Measurements from ENCODE around the gene IGHMBP2. TPM values are rescaled to one million over a fixed set of nuclear protein-coding genes. Genes with fewer than 3 reads are reported as not detected.
"Not testable (repeated sequence)": the region's sequence is repeated elsewhere in the genome, so short reads cannot be mapped to it uniquely, and the experiment has no call there.

IGHMBP2 gene
- total RNA-seq, 2 experiments from 2014 or later = 29.7 to 32.8 TPM

GRCh38 chr11:68872216-68873003 lies 31.3 kb upstream of the IGHMBP2 start:
- H3K4me1 Mint-ChIP-seq = peaks cover 16% of the 10 kb centered on the region
- H3K4me3 Mint-ChIP-seq = no peak overlapping the region
- POLR2A ChIA-PET = no interaction called here
- ATAC-seq (ENCODE audit: low read depth) = no peak
- H3K9me3 Mint-ChIP-seq = no peaks in the 10 kb centered on the region
- peaks cover 21% of the 10 kb centered on the region for H3K27me3 Mint-ChIP-seq
- no peak overlapping the region for H3K27ac Mint-ChIP-seq
- no peak for DNase-seq
- no peaks in the 10 kb centered on the region for H3K36me3 Mint-ChIP-seq

GRCh38 chr11:68878022-68878421 lies 25.7 kb upstream of the IGHMBP2 start:
- H3K27ac Mint-ChIP-seq = no peak overlapping the region

DNA sequence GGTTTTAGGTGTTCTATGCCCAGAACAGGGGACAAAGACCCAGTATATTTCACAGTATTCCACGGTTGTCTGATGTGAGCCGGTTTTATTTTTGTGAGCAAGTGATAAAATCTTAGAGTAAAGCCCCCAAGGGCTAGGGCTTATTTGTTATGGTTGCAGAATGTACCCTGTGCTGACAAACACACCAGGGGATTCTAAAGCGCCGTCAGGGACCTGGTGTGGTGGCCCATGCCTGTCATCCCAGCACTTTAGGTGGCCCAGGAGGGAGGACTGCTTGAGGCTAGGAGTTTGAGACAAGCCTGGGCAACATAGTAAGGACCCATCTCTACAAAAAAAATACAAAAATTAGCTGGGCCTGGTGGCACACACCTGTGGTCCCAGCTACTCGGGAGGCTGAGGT lies 22.8 kb upstream of the IGHMBP2 start:
- Mint-ChIP-seq H3K27me3 (no peaks in the 10 kb centered on the region), H3K4me3 (no peak overlapping the region), H3K27ac (no peak overlapping the region), H3K9me3 (no peaks in the 10 kb centered on the region), H3K36me3 (peaks cover 2% of the 10 kb centered on the region), H3K4me1 (no peaks in the 10 kb centered on the region)
- POLR2A ChIA-PET = no interaction called here
- DNase-seq = no peak
- ATAC-seq (ENCODE audit: low read depth) = no peak

More at GRCh38 chr11:68878022-68878421, 25.7 kb upstream of the IGHMBP2 start:
- Mint-ChIP-seq H3K36me3 (peaks cover 2% of the 10 kb centered on the region), H3K27me3 (peaks cover 2% of the 10 kb centered on the region), H3K9me3 (no peaks in the 10 kb centered on the region), H3K4me3 (no peak overlapping the region), H3K4me1 (peaks cover 2% of the 10 kb centered on the region)
- POLR2A ChIA-PET = no interaction called here
- ATAC-seq (ENCODE audit: low read depth) (no peak), DNase-seq (no peak)

DNA sequence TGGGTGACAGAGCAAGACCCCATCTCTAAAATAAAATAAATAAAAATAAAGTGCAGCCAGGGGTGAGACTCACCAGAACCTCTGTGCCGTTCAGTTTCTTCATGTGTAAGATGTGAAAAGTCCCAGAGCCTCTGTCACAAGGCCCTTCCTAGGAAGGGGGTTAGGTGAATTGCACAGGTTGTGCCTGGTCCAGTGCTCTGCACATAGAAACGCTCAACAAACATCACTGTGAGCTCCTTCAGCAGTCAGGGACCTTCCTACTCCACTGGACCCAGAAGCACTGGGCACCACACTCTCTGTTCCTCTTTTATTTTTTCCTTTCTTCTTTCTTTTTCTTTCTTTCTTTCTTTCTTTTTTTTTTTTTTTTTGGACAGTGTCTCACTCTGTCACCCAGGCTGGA lies 22.4 kb upstream of the IGHMBP2 start:
- no peak for DNase-seq
- POLR2A ChIA-PET = no interaction called here
- H3K36me3 Mint-ChIP-seq = peaks cover 2% of the 10 kb centered on the region
- no peak overlapping the region for H3K4me3 Mint-ChIP-seq
- H3K9me3 Mint-ChIP-seq = no peaks in the 10 kb centered on the region
- ATAC-seq (ENCODE audit: low read depth) = no peak
- no peaks in the 10 kb centered on the region for H3K27me3 Mint-ChIP-seq
- no peak overlapping the region for H3K27ac Mint-ChIP-seq
- no peaks in the 10 kb centered on the region for H3K4me1 Mint-ChIP-seq

- no peak overlapping the region for H3K4me3 Mint-ChIP-seq
These were observed 21.3 kb upstream of the IGHMBP2 start for GRCh38 chr11:68882391-68882790.

GRCh38 chr11:68884827-68885226 lies 18.9 kb upstream of the IGHMBP2 start:
- H3K27ac Mint-ChIP-seq; ATAC-seq (ENCODE audit: low read depth); H3K9me3 Mint-ChIP-seq; POLR2A ChIA-PET; DNase-seq; H3K27me3 Mint-ChIP-seq; H3K36me3 Mint-ChIP-seq; H3K4me1 Mint-ChIP-seq; H3K4me3 Mint-ChIP-seq: not testable (repeated sequence)

More at GRCh38 chr11:68882391-68882790, 21.3 kb upstream of the IGHMBP2 start:
- Mint-ChIP-seq H3K27me3 (no peaks in the 10 kb centered on the region), H3K9me3 (no peaks in the 10 kb centered on the region), H3K4me1 (no peaks in the 10 kb centered on the region), H3K36me3 (peaks cover 2% of the 10 kb centered on the region), H3K27ac (no peak overlapping the region)
- ATAC-seq (ENCODE audit: low read depth) = no peak
- no peak for DNase-seq
- POLR2A ChIA-PET = no interaction called here

DNA sequence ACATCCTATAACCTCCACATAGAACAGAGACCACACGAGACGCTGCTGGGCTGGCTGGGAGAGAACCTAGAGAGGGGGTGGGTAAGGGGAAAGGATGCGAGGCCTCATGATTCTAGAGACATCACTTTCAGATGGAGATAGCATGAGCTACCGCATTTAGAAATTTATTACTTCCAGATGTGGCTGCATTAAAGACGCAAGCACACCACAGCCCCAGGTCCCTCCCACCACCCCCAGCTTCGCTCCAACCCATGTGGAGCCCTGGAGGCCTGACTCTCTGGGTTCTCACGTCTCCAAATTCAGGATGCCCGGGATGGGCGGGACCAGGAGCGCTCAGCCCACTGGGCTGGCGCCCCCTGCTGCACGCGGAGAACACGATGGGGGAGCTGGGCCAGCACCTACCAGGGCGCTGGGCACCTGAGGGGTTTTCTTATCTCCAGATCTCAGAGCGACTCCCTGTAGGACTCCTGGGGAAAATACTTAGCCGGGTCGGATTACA lies 13.7 kb upstream of the IGHMBP2 start:
- H3K27me3 Mint-ChIP-seq = no peaks in the 10 kb centered on the region
- H3K4me1 Mint-ChIP-seq = no peaks in the 10 kb centered on the region
- H3K9me3 Mint-ChIP-seq = no peaks in the 10 kb centered on the region
- H3K27ac Mint-ChIP-seq = no peak overlapping the region
- H3K36me3 Mint-ChIP-seq = peaks cover 13% of the 10 kb centered on the region
- no peak overlapping the region for H3K4me3 Mint-ChIP-seq
- DNase-seq (no peak), ATAC-seq (ENCODE audit: low read depth) (no peak)
- POLR2A ChIA-PET = no interaction called here

GRCh38 chr11:68890490-68891231 lies 13.0 kb upstream of the IGHMBP2 start:
- Mint-ChIP-seq H3K9me3 (no peaks in the 10 kb centered on the region), H3K4me3 (no peak overlapping the region), H3K36me3 (peaks cover 13% of the 10 kb centered on the region)

GRCh38 chr11:68891351-68891948 lies 12.2 kb upstream of the IGHMBP2 start:
- ATAC-seq (ENCODE audit: low read depth) = no peak
- Mint-ChIP-seq H3K36me3 (peaks cover 15% of the 10 kb centered on the region), H3K9me3 (no peaks in the 10 kb centered on the region), H3K4me1 (no peaks in the 10 kb centered on the region), H3K4me3 (no peak overlapping the region), H3K27me3 (no peaks in the 10 kb centered on the region), H3K27ac (no peak overlapping the region)
- POLR2A ChIA-PET = no interaction called here
- DNase-seq = no peak

More at GRCh38 chr11:68890490-68891231, 13.0 kb upstream of the IGHMBP2 start:
- Mint-ChIP-seq H3K4me1 (no peaks in the 10 kb centered on the region), H3K27me3 (no peaks in the 10 kb centered on the region), H3K27ac (no peak overlapping the region)
- DNase-seq (no peak), ATAC-seq (ENCODE audit: low read depth) (no peak)
- POLR2A ChIA-PET = no interaction called here

DNA sequence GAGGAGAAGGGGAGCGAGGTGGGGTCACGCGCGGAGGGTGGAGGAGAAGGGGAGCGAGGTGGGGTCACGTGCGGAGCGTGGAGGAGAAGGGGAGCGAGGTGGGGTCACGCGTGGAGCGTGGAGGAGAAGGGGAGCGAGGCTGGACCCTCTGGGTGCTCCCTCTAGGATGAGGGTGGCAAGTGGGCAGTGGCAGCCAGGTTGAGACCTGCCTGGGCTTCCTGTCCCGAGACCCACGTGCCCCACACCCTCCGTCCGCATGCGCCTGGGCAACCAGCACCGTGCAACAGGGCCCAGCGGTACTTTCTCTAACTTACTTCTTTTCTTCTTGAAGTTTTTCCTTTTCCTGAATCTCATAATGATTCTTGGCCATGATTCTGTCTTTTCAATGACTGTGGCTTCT lies 11.1 kb upstream of the IGHMBP2 start:
- Mint-ChIP-seq H3K4me1 (no peaks in the 10 kb centered on the region), H3K36me3 (peaks cover 15% of the 10 kb centered on the region), H3K27me3 (no peaks in the 10 kb centered on the region), H3K4me3 (no peak overlapping the region), H3K27ac (no peak overlapping the region), H3K9me3 (no peaks in the 10 kb centered on the region)
- no peak for ATAC-seq (ENCODE audit: low read depth)
- POLR2A ChIA-PET = no interaction called here
- no peak for DNase-seq

DNA sequence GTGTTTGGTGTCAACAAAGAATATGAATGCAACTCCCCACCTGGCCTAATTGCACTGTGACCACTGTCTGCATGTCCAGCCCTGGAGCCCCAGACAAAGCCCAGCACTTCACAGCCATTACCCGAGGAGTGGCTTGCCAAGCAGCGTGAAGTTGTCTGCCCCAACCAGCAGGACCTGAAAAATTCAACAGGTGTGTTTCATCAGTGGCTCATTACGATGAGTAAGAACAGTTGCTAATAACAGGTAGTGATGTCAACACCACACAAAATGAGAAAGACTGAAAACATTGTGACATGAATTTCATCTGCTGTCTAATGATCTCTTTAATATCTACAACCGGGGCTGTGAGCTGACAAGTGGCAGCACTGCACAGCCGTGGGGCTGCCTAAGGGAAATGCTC lies 10.4 kb upstream of the IGHMBP2 start:
- no peak for ATAC-seq (ENCODE audit: low read depth)
- Mint-ChIP-seq H3K36me3 (peaks cover 16% of the 10 kb centered on the region), H3K4me3 (no peak overlapping the region), H3K4me1 (no peaks in the 10 kb centered on the region), H3K27ac (no peak overlapping the region), H3K27me3 (no peaks in the 10 kb centered on the region), H3K9me3 (no peaks in the 10 kb centered on the region)
- POLR2A ChIA-PET = no interaction called here
- no peak for DNase-seq

DNA sequence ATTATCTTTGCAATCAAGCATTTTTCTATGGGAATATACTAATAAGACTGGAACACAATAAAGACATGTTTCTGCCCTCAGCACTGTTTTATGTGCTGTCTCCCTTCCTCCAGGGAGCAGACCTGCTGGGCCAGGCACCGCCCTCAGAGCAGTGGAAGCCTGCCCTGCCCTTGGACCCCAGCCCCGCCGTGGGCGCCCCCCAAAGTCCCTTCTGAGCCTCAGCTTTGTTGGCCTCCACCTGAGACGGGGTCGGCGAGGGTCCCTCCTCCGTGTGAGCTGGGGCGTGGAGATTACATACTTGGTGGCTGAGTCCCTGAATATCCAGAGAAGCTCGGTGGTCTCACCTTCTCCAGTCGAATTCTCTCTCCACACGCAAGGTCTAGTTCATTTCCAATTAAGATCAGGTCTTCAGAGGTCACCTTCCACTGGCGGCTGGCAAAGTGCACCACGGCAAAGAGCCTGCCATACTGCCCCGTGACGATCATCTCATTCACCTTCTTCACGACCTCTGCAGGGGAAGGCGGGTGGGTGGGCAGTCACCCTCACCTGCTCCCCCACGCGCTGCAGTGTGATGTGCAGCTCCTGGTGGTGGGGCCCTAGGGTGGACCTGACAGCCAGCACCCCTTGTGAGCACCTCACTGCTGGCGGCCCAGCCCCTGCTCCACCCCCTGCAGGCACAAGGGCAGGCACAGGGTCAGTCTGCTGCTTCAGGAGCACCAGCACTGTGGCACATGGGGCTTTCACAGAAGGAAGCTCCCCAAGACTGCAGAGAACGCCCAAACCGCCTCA lies 7.3 kb upstream of the IGHMBP2 start:
- POLR2A ChIA-PET = interaction anchor here (0.5 kb wide), 1 partner anchor 94 kb away, joined by 3 read pairs; no protein-coding TSS in a partner anchor
- Mint-ChIP-seq H3K4me1 (no peaks in the 10 kb centered on the region), H3K9me3 (no peaks in the 10 kb centered on the region), H3K4me3 (no peak overlapping the region), H3K36me3 (peaks cover 7% of the 10 kb centered on the region), H3K27me3 (no peaks in the 10 kb centered on the region), H3K27ac (no peak overlapping the region)
- ATAC-seq (ENCODE audit: low read depth) (no peak), DNase-seq (no peak)

DNA sequence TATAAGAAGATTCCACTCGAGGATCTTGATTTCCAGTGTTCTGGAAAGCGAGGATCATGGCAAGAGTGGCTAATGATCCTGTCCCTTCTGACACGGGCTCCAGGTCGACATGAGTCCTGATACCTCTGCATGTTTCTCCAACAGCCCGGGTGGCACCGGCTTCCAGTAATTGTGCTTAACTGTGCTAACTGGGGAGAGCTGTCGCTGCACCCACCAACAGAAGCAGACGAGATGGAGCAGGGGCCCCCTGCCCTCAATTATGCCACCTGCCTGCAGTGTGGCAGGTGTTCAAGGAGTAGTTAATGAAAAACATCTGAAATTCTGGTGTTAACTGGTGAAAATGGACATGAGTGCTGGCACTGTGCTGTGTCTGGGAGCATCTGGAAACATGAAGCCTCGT lies 6.2 kb upstream of the IGHMBP2 start:
- Mint-ChIP-seq H3K27me3 (no peaks in the 10 kb centered on the region), H3K36me3 (peaks cover 4% of the 10 kb centered on the region), H3K27ac (no peak overlapping the region), H3K9me3 (no peaks in the 10 kb centered on the region), H3K4me1 (peaks cover 9% of the 10 kb centered on the region), H3K4me3 (no peak overlapping the region)
- DNase-seq (no peak), ATAC-seq (ENCODE audit: low read depth) (no peak)
- POLR2A ChIA-PET = no interaction called here
